Naive thymus-derived CD8-positive, alpha-beta T cell (primary cell): Measurements from ENCODE around the gene SDK2. TPM values are rescaled to one million over a fixed set of nuclear protein-coding genes. Genes with fewer than 3 reads are reported as not detected.

Experiments used
- ATAC-seq, 2 donors: fragments of 150-1000 bp; cut with Tn5 transposase in 1 of 2; sonication (Bioruptor Pico), chemical (Tn5 transposase) in 1 of 2; 1 replicate in 1 of 2; 2 replicates in 1 of 2; pipeline ENCODE4 v1.10.0; 2021; ENCODE audit warnings: mild to moderate bottlenecking in 2 of 2, moderate library complexity in 2 of 2
- POLR2A ChIA-PET: fragments of 350-600 bp; sonication (Branson Sonifier 250); formaldehyde crosslinking; loops from one replicate; lab custom pipeline; 2021; ENCODE audit warnings: antibody characterized with exemption; lab: Charles Lee
- DNase-seq, 10 donors: peaks; one replicate each; pipeline versions ENCODE4 v3.0.0 to v3.0.0-alpha.2; 2020 to 2022
- H3K27ac Mint-ChIP-seq, 10 donors: one replicate each; pipeline ENCODE4 v1.8.0; 2020 to 2022; ENCODE audit warnings: mild to moderate bottlenecking in 10 of 10, mixed read lengths in 10 of 10, moderate library complexity in 4 of 10, inconsistent platforms in 1 of 10
- H3K27me3 Mint-ChIP-seq, 5 donors: one replicate each; pipeline ENCODE4 v1.8.0; 2021 to 2022; ENCODE audit warnings: mixed read lengths in 5 of 5
- H3K36me3 Mint-ChIP-seq, 3 donors: one replicate each; pipeline ENCODE4 v1.8.0; 2020 to 2022; ENCODE audit warnings: mixed read lengths in 3 of 3, mild to moderate bottlenecking in 2 of 3, inconsistent platforms in 1 of 3
- H3K4me1 Mint-ChIP-seq, 4 donors: one replicate each; pipeline ENCODE4 v1.8.0; 2021 to 2022; ENCODE audit warnings: mixed read lengths in 4 of 4
- H3K4me3 Mint-ChIP-seq, 10 donors: one replicate each; pipeline ENCODE4 v1.8.0; 2020 to 2022; ENCODE audit warnings: mild to moderate bottlenecking in 10 of 10, mixed read lengths in 10 of 10, moderate library complexity in 6 of 10, inconsistent platforms in 1 of 10
- H3K9me3 Mint-ChIP-seq, 9 donors: one replicate each; pipeline ENCODE4 v1.8.0; 2020 to 2022; ENCODE audit warnings: mixed read lengths in 9 of 9, mild to moderate bottlenecking in 3 of 9, inconsistent platforms in 1 of 9, moderate library complexity in 1 of 9
- polyA plus RNA-seq, 3 donors: library from polyadenylated mRNA; unstranded; fragments of 300-500 nt; fragmentation: Illumina TruSeq; gene quantifications; one replicate each; pipeline ENCODE4 v1.2.3, GENCODE V29; 2021
- total RNA-seq, 8 experiments: library from RNA in 2 of 8; stranded (reverse) in 2 of 8; gene quantifications; one replicate each; pipeline ENCODE4 v1.2.3 and lab custom pipeline; 2021 to 2026

SDK2 gene
- total and polyA plus RNA-seq, 5 experiments from 2014 or later, result 0.27 to 11.3 (median 4.2) TPM

- DNase-seq (no peak), ATAC-seq (no peak)
- H3K27ac Mint-ChIP-seq, result no peak overlapping the region
- no peaks in the 10 kb centered on the region for H3K4me1 Mint-ChIP-seq
- H3K36me3 Mint-ChIP-seq, result peaks cover 0 to 46% (median 21%) of the 10 kb centered on the region in 3 donors
- POLR2A ChIA-PET, result interaction anchor here (0.7 kb wide), 1 partner anchor 768 kb away, joined by 4 read pairs; no protein-coding TSS in a partner anchor
- H3K27me3 Mint-ChIP-seq, result no peaks in the 10 kb centered on the region
- H3K9me3 Mint-ChIP-seq, result no peaks in the 10 kb centered on the region
- no peak overlapping the region for H3K4me3 Mint-ChIP-seq
These were observed 224.4 kb downstream of the SDK2 start for GRCh38 chr17:73419881-73420280.

- Mint-ChIP-seq H3K27ac (no peak overlapping the region), H3K4me3 (no peak overlapping the region), H3K27me3 (no peaks in the 10 kb centered on the region), H3K36me3 (peaks cover 0 to 46% (median 29%) of the 10 kb centered on the region in 3 donors), H3K4me1 (no peaks in the 10 kb centered on the region), H3K9me3 (no peaks in the 10 kb centered on the region)
- DNase-seq (no peak), ATAC-seq (no peak)
- POLR2A ChIA-PET, result interaction anchor here (0.7 kb wide), 1 partner anchor 769 kb away, joined by 4 read pairs; no protein-coding TSS in a partner anchor
These were observed 225.2 kb downstream of the SDK2 start for GRCh38 chr17:73419051-73419450.

GRCh38 chr17:73415782-73416181, 228.5 kb downstream of the SDK2 start:
- DNase-seq (no peak), ATAC-seq (no peak)
- POLR2A ChIA-PET, result no interaction called here
- Mint-ChIP-seq H3K27me3 (no peaks in the 10 kb centered on the region), H3K36me3 (peaks cover 0 to 36% (median 36%) of the 10 kb centered on the region in 3 donors), H3K4me1 (no peaks in the 10 kb centered on the region), H3K9me3 (no peaks in the 10 kb centered on the region), H3K27ac (peak overlapping the region in 1 of 10 donors; percentile 57), H3K4me3 (no peak overlapping the region)

GRCh38 chr17:73414171-73414955, 229.9 kb downstream of the SDK2 start:
- peaks cover 0 to 34% (median 33%) of the 10 kb centered on the region in 3 donors for H3K36me3 Mint-ChIP-seq
- POLR2A ChIA-PET, result no interaction called here

GRCh38 chr17:73412914-73413313, 231.3 kb downstream of the SDK2 start:
- H3K36me3 Mint-ChIP-seq, result peaks cover 0 to 31% (median 24%) of the 10 kb centered on the region in 3 donors
- POLR2A ChIA-PET, result no interaction called here
- no peak for DNase-seq
- no peaks in the 10 kb centered on the region for H3K4me1 Mint-ChIP-seq
- H3K27ac Mint-ChIP-seq, result no peak overlapping the region
- no peak overlapping the region for H3K4me3 Mint-ChIP-seq
- H3K27me3 Mint-ChIP-seq, result no peaks in the 10 kb centered on the region
- no peak for ATAC-seq
- H3K9me3 Mint-ChIP-seq, result no peaks in the 10 kb centered on the region

More at GRCh38 chr17:73414171-73414955, 229.9 kb downstream of the SDK2 start:
- H3K27me3 Mint-ChIP-seq, result no peaks in the 10 kb centered on the region
- no peaks in the 10 kb centered on the region for H3K4me1 Mint-ChIP-seq
- H3K27ac Mint-ChIP-seq, result peak overlapping the region in 1 of 10 donors; percentile 38
- no peaks in the 10 kb centered on the region for H3K9me3 Mint-ChIP-seq
- ATAC-seq, result no peak
- no peak overlapping the region for H3K4me3 Mint-ChIP-seq
- peak in 1 of 10 donors; percentile 14 for DNase-seq

GRCh38 chr17:73411313-73411747, 232.9 kb downstream of the SDK2 start:
- Mint-ChIP-seq H3K9me3 (no peaks in the 10 kb centered on the region), H3K4me1 (no peaks in the 10 kb centered on the region), H3K27ac (no peak overlapping the region), H3K27me3 (no peaks in the 10 kb centered on the region), H3K4me3 (no peak overlapping the region), H3K36me3 (peaks cover 0 to 26% (median 19%) of the 10 kb centered on the region in 3 donors)
- DNase-seq (no peak), ATAC-seq (no peak)
- POLR2A ChIA-PET, result no interaction called here

GRCh38 chr17:73410586-73411312, 233.5 kb downstream of the SDK2 start:
- H3K27ac Mint-ChIP-seq, result peak overlapping the region in 1 of 10 donors; percentile 27
- H3K4me3 Mint-ChIP-seq, result no peak overlapping the region
- DNase-seq (no peak), ATAC-seq (no peak)
- H3K27me3 Mint-ChIP-seq, result no peaks in the 10 kb centered on the region
- no peaks in the 10 kb centered on the region for H3K4me1 Mint-ChIP-seq
- peaks cover 0 to 24% (median 19%) of the 10 kb centered on the region in 3 donors for H3K36me3 Mint-ChIP-seq
- no peaks in the 10 kb centered on the region for H3K9me3 Mint-ChIP-seq
- POLR2A ChIA-PET, result no interaction called here

- H3K4me1 Mint-ChIP-seq, result no peaks in the 10 kb centered on the region
- POLR2A ChIA-PET, result interaction anchor here (0.6 kb wide), 1 partner anchor 231 kb away, joined by 4 read pairs; no protein-coding TSS in a partner anchor
- no peaks in the 10 kb centered on the region for H3K27me3 Mint-ChIP-seq
- no peak for DNase-seq
- H3K27ac Mint-ChIP-seq, result no peak overlapping the region
- H3K36me3 Mint-ChIP-seq, result peaks cover 0 to 9% (median 8%) of the 10 kb centered on the region in 3 donors
- no peak for ATAC-seq
- H3K9me3 Mint-ChIP-seq, result no peaks in the 10 kb centered on the region
- no peak overlapping the region for H3K4me3 Mint-ChIP-seq
These were observed 240.0 kb downstream of the SDK2 start for GRCh38 chr17:73404246-73404645.

- H3K36me3 Mint-ChIP-seq, result peaks cover 0 to 12% (median 9%) of the 10 kb centered on the region in 3 donors
- no peak overlapping the region for H3K4me3 Mint-ChIP-seq
- no peak for ATAC-seq
- H3K9me3 Mint-ChIP-seq, result no peaks in the 10 kb centered on the region
- no peak overlapping the region for H3K27ac Mint-ChIP-seq
- no peak for DNase-seq
- H3K4me1 Mint-ChIP-seq, result peaks cover 0 to 2% (median 0%) of the 10 kb centered on the region in 4 donors
- H3K27me3 Mint-ChIP-seq, result no peaks in the 10 kb centered on the region
- POLR2A ChIA-PET, result no interaction called here
These were observed 241.8 kb downstream of the SDK2 start for GRCh38 chr17:73402466-73402865.

GRCh38 chr17:73401911-73402310, 242.3 kb downstream of the SDK2 start:
- Mint-ChIP-seq H3K27ac (no peak overlapping the region), H3K4me1 (peaks cover 0 to 2% (median 0%) of the 10 kb centered on the region in 4 donors), H3K4me3 (no peak overlapping the region), H3K36me3 (peaks cover 0 to 12% (median 9%) of the 10 kb centered on the region in 3 donors), H3K27me3 (no peaks in the 10 kb centered on the region), H3K9me3 (no peaks in the 10 kb centered on the region)
- DNase-seq (peak in 4 of 10 donors; percentile 6 to 27 (median 16)), ATAC-seq (peak in 1 of 2 donors; percentile 48)
- POLR2A ChIA-PET, result no interaction called here

GRCh38 chr17:73400915-73401545, 243.2 kb downstream of the SDK2 start:
- no peak for ATAC-seq
- POLR2A ChIA-PET, result no interaction called here
- peaks cover 0 to 12% (median 9%) of the 10 kb centered on the region in 3 donors for H3K36me3 Mint-ChIP-seq
- H3K27me3 Mint-ChIP-seq, result no peaks in the 10 kb centered on the region
- H3K4me3 Mint-ChIP-seq, result no peak overlapping the region
- no peak for DNase-seq
- peaks cover 0 to 2% (median 0%) of the 10 kb centered on the region in 4 donors for H3K4me1 Mint-ChIP-seq
- H3K27ac Mint-ChIP-seq, result peak overlapping the region in 1 of 10 donors; percentile 38
- no peaks in the 10 kb centered on the region for H3K9me3 Mint-ChIP-seq

- Mint-ChIP-seq H3K9me3 (no peaks in the 10 kb centered on the region), H3K4me3 (no peak overlapping the region), H3K27ac (peak overlapping the region in 1 of 10 donors; percentile 48), H3K4me1 (peaks cover 0 to 2% (median 0%) of the 10 kb centered on the region in 4 donors), H3K27me3 (no peaks in the 10 kb centered on the region), H3K36me3 (peaks cover 0 to 13% (median 7%) of the 10 kb centered on the region in 3 donors)
- POLR2A ChIA-PET, result no interaction called here
- ATAC-seq (no peak), DNase-seq (no peak)
These were observed 245.2 kb downstream of the SDK2 start for GRCh38 chr17:73399056-73399455.
